SK-N-SH (cell line): ENCODE results near the gene PSMB5.

Experiments used
- CTCF ChIP-seq: fragments of 200-600 bp; sonication (generic); IDR thresholded peaks from 2 replicates; pipeline ENCODE4 v1.6.1; 2017; ENCODE audit warnings: antibody characterized with exemption, mild to moderate bottlenecking, moderate library complexity
- EP300 ChIP-seq, 2 experiments: IDR thresholded peaks; 2 replicates each; pipeline versions ENCODE4 v1.4.0 to v1.6.1; 2012; ENCODE audit warnings: borderline replicate concordance in 1 of 2, low read depth in 1 of 2, low read length in 1 of 2
- GATA2 ChIP-seq: sonication (generic); formaldehyde crosslinking; IDR thresholded peaks from 2 replicates; pipeline ENCODE4 v1.5.0; 2020; ENCODE audit warnings: mild to moderate bottlenecking, missing genetic modification reagents
- MXI1 ChIP-seq: IDR thresholded peaks from 2 replicates; pipeline ENCODE4 v1.6.1; 2012; ENCODE audit warnings: mild to moderate bottlenecking, low read depth, low read length, improper control_type of control experiment
- POLR2AphosphoS5 ChIP-seq: IDR thresholded peaks from 2 replicates; pipeline ENCODE4 v1.6.1; 2012; ENCODE audit warnings: low read depth, low read length
- USF2 ChIP-seq: fragments of 150-350 bp; IDR thresholded peaks from 2 replicates; pipeline ENCODE4 v1.6.1; 2017; ENCODE audit warnings: antibody characterized with exemption, low read length, low read depth, borderline replicate concordance

- TF ChIP-seq MXI1, result no peak
- TF ChIP-seq GATA2 (CRISPR knock-in tag), result no peak
- TF ChIP-seq POLR2AphosphoS5, result no peak
- no peak for TF ChIP-seq CTCF
- TF ChIP-seq USF2, result no peak
- TF ChIP-seq EP300 (IDR thresholded peaks at IDR 0.05; ENCODE audit: borderline replicate concordance in 1 of 2, low read depth in 1 of 2, low read length in 1 of 2), result no peak
Observed at GRCh38 chr14:22978487-22978837, 56.2 kb downstream of the PSMB5 start.
